C4-2B (cell line): ENCODE measurements around the gene FBXW4.

Source experiments
- H3K27ac ChIP-seq: fragments of 450-650 bp; 2 replicates; pipeline ENCODE4 v1.5.1; 2017
- ZFX ChIP-seq: fragments of 450-650 bp; IDR thresholded peaks from 2 replicates; pipeline ENCODE4 v1.6.1; 2017
- TF ChIP-seq, protein P1 (sequence below): fragments of 450-650 bp; conservative IDR thresholded peaks from 2 replicates; pipeline ENCODE4 v1.5.1; 2017; ENCODE audit warnings: mild to moderate bottlenecking

The FBXW4 gene

DNA sequence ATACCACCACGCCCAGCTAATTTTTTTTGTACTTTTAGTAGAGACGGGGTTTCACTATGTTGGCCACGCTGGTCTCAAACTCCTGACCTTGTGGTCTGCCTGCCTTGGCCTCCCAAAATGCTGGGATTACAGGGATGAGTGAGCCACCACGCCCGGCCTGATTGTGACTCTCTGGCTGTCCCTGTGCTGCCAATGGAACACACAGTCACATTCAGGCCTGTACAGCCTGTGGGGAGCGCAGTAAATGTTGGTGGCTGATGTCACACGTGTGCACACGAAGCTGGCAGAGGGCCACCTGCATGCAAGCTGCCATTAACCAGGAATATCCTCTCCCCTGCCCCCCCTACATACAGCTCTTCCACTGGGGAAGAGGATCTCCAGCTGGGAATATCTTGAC lies 129.0 kb downstream of the FBXW4 start:
- TF ChIP-seq, protein P1, sequence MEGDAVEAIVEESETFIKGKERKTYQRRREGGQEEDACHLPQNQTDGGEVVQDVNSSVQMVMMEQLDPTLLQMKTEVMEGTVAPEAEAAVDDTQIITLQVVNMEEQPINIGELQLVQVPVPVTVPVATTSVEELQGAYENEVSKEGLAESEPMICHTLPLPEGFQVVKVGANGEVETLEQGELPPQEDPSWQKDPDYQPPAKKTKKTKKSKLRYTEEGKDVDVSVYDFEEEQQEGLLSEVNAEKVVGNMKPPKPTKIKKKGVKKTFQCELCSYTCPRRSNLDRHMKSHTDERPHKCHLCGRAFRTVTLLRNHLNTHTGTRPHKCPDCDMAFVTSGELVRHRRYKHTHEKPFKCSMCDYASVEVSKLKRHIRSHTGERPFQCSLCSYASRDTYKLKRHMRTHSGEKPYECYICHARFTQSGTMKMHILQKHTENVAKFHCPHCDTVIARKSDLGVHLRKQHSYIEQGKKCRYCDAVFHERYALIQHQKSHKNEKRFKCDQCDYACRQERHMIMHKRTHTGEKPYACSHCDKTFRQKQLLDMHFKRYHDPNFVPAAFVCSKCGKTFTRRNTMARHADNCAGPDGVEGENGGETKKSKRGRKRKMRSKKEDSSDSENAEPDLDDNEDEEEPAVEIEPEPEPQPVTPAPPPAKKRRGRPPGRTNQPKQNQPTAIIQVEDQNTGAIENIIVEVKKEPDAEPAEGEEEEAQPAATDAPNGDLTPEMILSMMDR = no peak
- no peak for TF ChIP-seq ZFX
- H3K27ac ChIP-seq = no peak overlapping the region

DNA sequence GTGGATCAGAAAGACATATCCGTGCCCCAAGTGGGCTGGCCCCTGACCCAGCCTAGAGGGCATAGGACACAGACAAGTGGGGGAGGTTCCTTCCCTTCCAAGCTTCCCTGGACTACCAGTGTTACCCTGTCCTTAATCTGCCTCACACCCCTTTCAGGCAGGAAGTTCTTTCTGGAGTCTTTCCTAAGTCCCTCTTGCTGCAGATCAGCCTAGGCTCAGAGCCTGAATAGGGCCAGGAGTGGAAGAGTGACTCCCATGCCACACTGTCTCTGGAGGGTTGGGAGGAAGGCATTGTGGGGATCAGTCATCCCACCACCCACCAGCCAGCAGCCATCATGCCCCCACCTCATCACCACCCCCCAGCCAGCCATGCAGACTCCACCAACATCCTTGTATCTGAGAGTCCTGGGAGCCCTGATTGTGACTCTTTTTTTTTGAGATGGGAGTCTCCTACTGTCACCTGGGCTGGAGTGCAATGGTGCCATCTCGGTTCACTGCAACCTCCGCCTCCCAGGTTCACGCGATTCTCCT lies 129.5 kb downstream of the FBXW4 start:
- no peak overlapping the region for H3K27ac ChIP-seq
- TF ChIP-seq ZFX = no peak
- TF ChIP-seq, protein P1 = no peak

DNA sequence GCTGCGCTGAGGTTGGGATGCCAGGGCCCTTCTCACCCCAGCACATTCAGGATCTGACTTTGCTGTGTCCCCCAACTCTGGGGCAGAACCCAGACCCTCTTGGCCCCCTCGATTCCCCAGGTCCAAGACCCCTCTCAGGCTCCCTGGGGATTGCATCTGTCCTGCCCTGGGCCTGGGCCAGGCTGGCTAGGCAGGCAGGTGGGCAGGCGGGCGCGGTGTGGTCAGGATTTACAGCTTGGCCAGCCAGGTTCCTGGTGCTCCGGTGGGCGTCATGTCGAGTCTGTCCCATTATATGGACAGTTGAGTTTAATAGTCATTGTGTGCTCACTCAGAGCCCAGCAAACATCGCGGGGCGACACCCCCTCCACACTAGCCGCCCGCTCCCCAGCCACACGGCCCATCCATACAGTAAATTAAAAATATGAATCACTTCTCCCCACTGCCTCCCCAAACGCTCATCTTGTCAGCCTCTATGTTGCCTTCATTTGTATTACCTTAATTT lies 130.4 kb downstream of the FBXW4 start:
- no peak for TF ChIP-seq ZFX
- TF ChIP-seq, protein P1 = no peak
- no peak overlapping the region for H3K27ac ChIP-seq

DNA sequence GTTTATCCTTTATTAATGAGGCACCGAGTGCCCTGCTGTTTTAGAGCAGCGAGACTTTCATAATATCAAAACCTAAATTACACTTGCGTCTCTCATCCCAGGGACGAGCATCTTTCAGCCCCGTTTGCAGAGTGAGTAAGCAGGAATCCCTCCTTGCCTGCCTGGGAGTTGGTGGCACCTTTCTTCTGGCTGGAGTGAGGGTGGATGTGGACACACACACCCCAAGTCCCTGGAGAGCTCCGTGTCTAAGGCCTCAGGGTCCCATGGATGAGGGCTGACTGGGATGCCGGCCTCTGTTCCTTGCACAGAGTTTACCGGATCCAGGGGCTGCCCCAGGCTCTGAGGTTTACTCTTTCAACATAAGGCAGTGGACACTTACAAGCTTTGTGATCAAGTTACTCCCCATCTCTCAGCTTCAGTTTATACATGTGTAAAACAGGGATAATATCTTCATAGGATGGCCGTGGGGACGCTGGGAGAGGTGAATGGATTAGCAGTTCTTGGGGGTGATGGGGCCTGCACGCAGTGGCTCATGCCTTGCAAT lies 131.4 kb downstream of the FBXW4 start:
- TF ChIP-seq, protein P1 = no peak
- no peak for TF ChIP-seq ZFX
- H3K27ac ChIP-seq = no peak overlapping the region

DNA sequence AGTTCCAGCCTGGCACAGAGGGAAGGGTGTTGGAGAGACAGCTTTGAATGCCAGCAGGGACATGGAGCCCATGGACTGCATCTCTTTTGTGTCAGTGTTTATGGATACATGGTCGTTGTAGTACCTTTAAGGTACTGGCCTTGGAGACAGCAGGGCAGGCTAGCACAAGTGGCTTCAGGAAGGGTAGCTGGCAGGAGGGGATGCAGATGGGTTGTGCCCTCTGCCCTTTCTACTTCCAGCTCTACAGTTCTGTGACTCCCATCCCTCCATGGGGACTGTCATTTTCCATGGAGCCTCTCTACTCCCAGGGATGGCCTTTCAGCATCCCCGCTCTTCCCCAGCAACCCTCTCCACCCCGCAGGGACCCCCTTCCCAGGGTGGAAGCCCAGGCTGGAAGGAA lies 132.0 kb downstream of the FBXW4 start:
- no peak overlapping the region for H3K27ac ChIP-seq
- no peak for TF ChIP-seq ZFX
- TF ChIP-seq, protein P1 = no peak

DNA sequence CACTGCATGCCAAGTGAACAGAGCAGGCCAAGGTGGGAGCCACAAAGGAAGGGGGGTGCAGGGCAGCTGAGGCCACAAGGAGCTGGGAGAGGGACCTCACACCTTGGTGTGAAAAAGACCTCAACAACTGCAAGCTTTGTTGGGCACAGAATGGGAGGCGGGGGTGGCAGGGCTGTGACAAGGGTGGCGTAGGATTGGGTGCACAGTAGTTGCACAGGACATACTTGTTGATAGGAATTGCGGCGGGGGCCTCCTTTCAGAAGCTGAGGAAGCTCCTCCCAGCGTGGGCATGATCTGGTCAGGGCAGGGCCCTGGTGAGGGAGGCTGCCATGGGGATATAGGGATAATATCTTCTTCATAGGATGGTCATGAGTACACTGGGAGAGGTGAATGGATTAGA lies 132.7 kb downstream of the FBXW4 start:
- no peak overlapping the region for H3K27ac ChIP-seq
- TF ChIP-seq, protein P1 = no peak
- TF ChIP-seq ZFX = no peak

DNA sequence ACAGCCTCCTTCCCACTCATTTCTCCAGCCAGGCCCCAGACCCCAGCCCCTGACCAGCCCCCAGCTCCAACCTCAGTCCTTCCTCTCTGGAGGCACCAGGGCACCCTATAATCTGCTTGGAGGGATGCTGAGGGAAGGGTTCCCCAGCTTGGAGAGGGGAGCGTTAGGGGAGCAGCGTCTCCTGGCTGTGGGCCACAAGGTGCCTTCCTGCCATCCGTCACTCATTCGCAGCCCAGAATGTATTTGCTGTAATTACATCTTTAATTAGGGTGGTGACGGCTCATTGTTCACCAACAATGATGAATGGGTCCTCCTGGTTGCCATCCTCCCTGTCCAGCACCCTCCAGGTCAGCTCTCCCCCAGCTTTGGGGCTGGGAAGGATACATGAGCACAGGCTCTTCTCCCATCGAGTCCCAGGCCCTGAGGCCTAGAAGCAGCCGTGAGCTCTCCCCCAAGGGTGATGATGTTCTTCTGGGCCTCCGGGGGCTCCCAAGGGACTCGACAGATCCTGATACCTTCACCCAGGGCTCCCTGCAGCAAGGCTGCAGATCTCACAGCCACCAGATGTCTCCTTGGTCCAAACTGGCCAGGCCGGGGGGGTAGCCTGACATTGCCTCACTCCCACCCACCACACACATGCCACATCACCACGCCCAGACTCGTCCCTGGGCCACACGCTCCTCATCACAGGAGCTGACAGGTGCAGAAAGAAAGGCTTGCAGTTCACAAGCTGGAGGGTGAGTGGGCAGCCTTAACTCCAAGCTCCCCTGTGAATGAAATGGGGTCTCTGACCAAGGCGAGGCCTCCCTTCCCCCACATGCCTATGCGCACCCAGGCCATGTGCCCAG lies 133.7 kb downstream of the FBXW4 start:
- TF ChIP-seq, protein P1 = no peak
- TF ChIP-seq ZFX = no peak
- H3K27ac ChIP-seq = no peak overlapping the region
